ENCODE measurements around the gene PRKCB.

The PRKCB gene

GRCh38 chr16:23836404-23837311 lies 875 bp downstream of the PRKCB start:
- DNase-seq (ENCODE audit: low read depth in 2 of 2) = peak in 1 of 2 donors; percentile 33

- DNase-seq (ENCODE audit: low read depth in 2 of 2) = no peak
These were observed 1.9 kb downstream of the PRKCB start for GRCh38 chr16:23837553-23838308.

GRCh38 chr16:23838485-23839142 lies 2.8 kb downstream of the PRKCB start:
- DNase-seq (ENCODE audit: low read depth in 2 of 2) = no peak

GRCh38 chr16:23840310-23840709 lies 4.5 kb downstream of the PRKCB start:
- DNase-seq (ENCODE audit: low read depth in 2 of 2) = no peak

GRCh38 chr16:23842137-23842600 lies 6.4 kb downstream of the PRKCB start:
- DNase-seq (ENCODE audit: low read depth in 2 of 2) = no peak

- DNase-seq (ENCODE audit: low read depth in 2 of 2) = no peak
These were observed 7.4 kb downstream of the PRKCB start for GRCh38 chr16:23843143-23843542.

- no peak for DNase-seq (ENCODE audit: low read depth in 2 of 2)
These were observed 11.5 kb downstream of the PRKCB start for GRCh38 chr16:23847251-23847650.

- peak; percentile 31 to 44 for DNase-seq (ENCODE audit: low read depth in 2 of 2)
These were observed 12.2 kb downstream of the PRKCB start for GRCh38 chr16:23847948-23848347.

GRCh38 chr16:23848958-23849357 lies 13.2 kb downstream of the PRKCB start:
- DNase-seq (ENCODE audit: low read depth in 2 of 2) = no peak

GRCh38 chr16:23852794-23853562 lies 17.2 kb downstream of the PRKCB start:
- DNase-seq (ENCODE audit: low read depth in 2 of 2) = no peak

- no peak for DNase-seq (ENCODE audit: low read depth in 2 of 2)
These were observed 19.2 kb downstream of the PRKCB start for GRCh38 chr16:23855010-23855409.

- no peak for DNase-seq (ENCODE audit: low read depth in 2 of 2)
These were observed 20.5 kb downstream of the PRKCB start for GRCh38 chr16:23856251-23856709.

- DNase-seq (ENCODE audit: low read depth in 2 of 2) = no peak
These were observed 21.6 kb downstream of the PRKCB start for GRCh38 chr16:23857256-23857880.

- no peak for DNase-seq (ENCODE audit: low read depth in 2 of 2)
These were observed 22.1 kb downstream of the PRKCB start for GRCh38 chr16:23857881-23858269.

GRCh38 chr16:23858542-23858941 lies 22.8 kb downstream of the PRKCB start:
- no peak for DNase-seq (ENCODE audit: low read depth in 2 of 2)

GRCh38 chr16:23859713-23860269 lies 24.0 kb downstream of the PRKCB start:
- no peak for DNase-seq (ENCODE audit: low read depth in 2 of 2)

- DNase-seq (ENCODE audit: low read depth in 2 of 2) = no peak
These were observed 26.1 kb downstream of the PRKCB start for GRCh38 chr16:23861874-23862273.

GRCh38 chr16:23862556-23862955 lies 26.8 kb downstream of the PRKCB start:
- DNase-seq (ENCODE audit: low read depth in 2 of 2) = no peak

GRCh38 chr16:23863511-23864422 lies 28.0 kb downstream of the PRKCB start:
- no peak for DNase-seq (ENCODE audit: low read depth in 2 of 2)
